ENCODE results near the gene RHOV.

DNA sequence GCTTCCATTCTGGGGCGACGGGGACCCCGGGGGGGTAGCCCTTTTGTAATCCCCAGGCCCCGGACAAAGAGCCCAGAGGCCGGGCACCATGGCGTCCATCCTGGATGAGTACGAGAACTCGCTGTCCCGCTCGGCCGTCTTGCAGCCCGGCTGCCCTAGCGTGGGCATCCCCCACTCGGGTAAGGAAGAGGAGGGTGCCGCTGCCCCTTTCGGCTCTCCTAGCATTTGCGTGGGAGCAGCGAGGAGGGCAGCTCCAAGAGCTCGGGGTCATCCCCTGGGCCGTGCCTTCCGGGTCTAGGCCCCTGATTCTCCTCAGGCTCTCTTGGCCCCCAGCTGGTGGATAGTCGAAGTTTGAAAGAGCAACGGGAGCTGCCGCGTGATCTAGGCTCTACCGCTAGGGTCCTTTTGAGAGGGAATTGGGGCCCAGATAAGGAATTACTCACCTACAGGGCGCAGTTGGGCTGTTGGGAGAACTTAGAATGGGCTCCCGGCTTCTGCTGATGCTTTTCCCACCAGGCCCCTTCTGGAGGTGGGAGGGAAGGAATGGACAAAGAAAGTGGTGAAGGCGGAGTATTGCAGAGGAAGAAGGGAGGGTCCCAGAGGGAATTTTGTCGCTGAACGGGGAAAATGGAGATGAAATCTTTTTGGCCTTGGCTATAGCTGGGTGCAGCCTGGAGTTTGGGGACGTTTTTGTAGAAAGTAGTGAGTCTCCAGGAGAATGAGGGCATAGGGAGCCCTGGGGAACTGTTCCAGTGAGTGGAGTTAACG lies 20.8 kb upstream of the RHOV start:
- TF ChIP-seq, protein P1, sequence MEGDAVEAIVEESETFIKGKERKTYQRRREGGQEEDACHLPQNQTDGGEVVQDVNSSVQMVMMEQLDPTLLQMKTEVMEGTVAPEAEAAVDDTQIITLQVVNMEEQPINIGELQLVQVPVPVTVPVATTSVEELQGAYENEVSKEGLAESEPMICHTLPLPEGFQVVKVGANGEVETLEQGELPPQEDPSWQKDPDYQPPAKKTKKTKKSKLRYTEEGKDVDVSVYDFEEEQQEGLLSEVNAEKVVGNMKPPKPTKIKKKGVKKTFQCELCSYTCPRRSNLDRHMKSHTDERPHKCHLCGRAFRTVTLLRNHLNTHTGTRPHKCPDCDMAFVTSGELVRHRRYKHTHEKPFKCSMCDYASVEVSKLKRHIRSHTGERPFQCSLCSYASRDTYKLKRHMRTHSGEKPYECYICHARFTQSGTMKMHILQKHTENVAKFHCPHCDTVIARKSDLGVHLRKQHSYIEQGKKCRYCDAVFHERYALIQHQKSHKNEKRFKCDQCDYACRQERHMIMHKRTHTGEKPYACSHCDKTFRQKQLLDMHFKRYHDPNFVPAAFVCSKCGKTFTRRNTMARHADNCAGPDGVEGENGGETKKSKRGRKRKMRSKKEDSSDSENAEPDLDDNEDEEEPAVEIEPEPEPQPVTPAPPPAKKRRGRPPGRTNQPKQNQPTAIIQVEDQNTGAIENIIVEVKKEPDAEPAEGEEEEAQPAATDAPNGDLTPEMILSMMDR (conservative IDR thresholded peaks at IDR 0.05; ENCODE audit: low read length) = peak; percentile 68
- TF ChIP-seq EZH2phosphoT487 (IDR thresholded peaks at IDR 0.05; ENCODE audit: borderline replicate concordance) = no peak
